Naive thymus-derived CD4-positive, alpha-beta T cell (primary cell): Measurements from ENCODE around the gene TH. TPM values are rescaled to one million over a fixed set of nuclear protein-coding genes. Genes with fewer than 3 reads are reported as not detected.

Source experiments
- ATAC-seq: fragments of 150-1000 bp; cut with Tn5 transposase; 2 replicates; pipeline ENCODE4 v1.10.0; 2021; ENCODE audit warnings: mild to moderate bottlenecking, moderate library complexity
- CTCF ChIA-PET: fragments of 350-600 bp; sonication (Branson Sonifier 250); formaldehyde crosslinking; loops from one replicate; lab custom pipeline; 2021; ENCODE audit warnings: antibody characterized with exemption; lab: Charles Lee
- POLR2A ChIA-PET: fragments of 350-600 bp; sonication (Branson Sonifier 250); formaldehyde crosslinking; loops from one replicate; lab custom pipeline; 2021; ENCODE audit warnings: antibody characterized with exemption, inconsistent platforms; lab: Charles Lee
- DNase-seq, 9 donors: peaks; one replicate each; pipeline versions ENCODE4 v3.0.0 to v3.0.0-alpha.2; 2020 to 2022; ENCODE audit warnings: mixed read lengths in 1 of 9
- H3K27ac ChIP-seq: one replicate; pipeline ENCODE4 v1.7.0; 2013; ENCODE audit warnings: mild to moderate bottlenecking, low read depth, low read length, moderate library complexity
- H3K27me3 ChIP-seq, 2 donors: one replicate each; pipeline ENCODE4 v1.7.0; 2013; ENCODE audit warnings: low read length in 2 of 2, mild to moderate bottlenecking in 2 of 2, moderate library complexity in 2 of 2; ENCODE audit not compliant: control insufficient read depth in 2 of 2, insufficient read depth in 2 of 2
- H3K36me3 ChIP-seq, 3 experiments: 1 replicate in 2 of 3; 2 replicates in 1 of 3; pipeline ENCODE4 v1.7.0; 2013; ENCODE audit warnings: low read length in 3 of 3, mild to moderate bottlenecking in 3 of 3, moderate library complexity in 1 of 3; ENCODE audit not compliant: insufficient read depth in 3 of 3, control insufficient read depth in 2 of 3
- H3K4me1 ChIP-seq, 2 donors: one replicate each; pipeline ENCODE4 v1.7.0; 2013; ENCODE audit warnings: low read length in 2 of 2, mild to moderate bottlenecking in 2 of 2, moderate library complexity in 1 of 2; ENCODE audit not compliant: control insufficient read depth in 2 of 2, insufficient read depth in 2 of 2
- H3K4me3 ChIP-seq: 2 replicates; pipeline ENCODE4 v1.7.0; 2013; ENCODE audit warnings: mild to moderate bottlenecking, low read length
- H3K9me3 ChIP-seq, 3 experiments: 1 replicate in 2 of 3; 2 replicates in 1 of 3; pipeline ENCODE4 v1.7.0; 2013; ENCODE audit warnings: low read length in 3 of 3; ENCODE audit not compliant: control insufficient read depth in 2 of 3
- H3K27ac Mint-ChIP-seq, 9 donors: one replicate each; pipeline ENCODE4 v1.8.0; 2020 to 2022; ENCODE audit warnings: mixed read lengths in 9 of 9, mild to moderate bottlenecking in 8 of 9, moderate library complexity in 5 of 9, inconsistent platforms in 2 of 9
- H3K27me3 Mint-ChIP-seq, 5 donors: one replicate each; pipeline ENCODE4 v1.8.0; 2021 to 2022; ENCODE audit warnings: mixed read lengths in 5 of 5, mild to moderate bottlenecking in 1 of 5
- H3K36me3 Mint-ChIP-seq, 5 donors: one replicate each; pipeline ENCODE4 v1.8.0; 2020 to 2022; ENCODE audit warnings: mixed read lengths in 5 of 5, mild to moderate bottlenecking in 3 of 5, inconsistent platforms in 1 of 5
- H3K4me1 Mint-ChIP-seq, 7 donors: one replicate each; pipeline ENCODE4 v1.8.0; 2020 to 2022; ENCODE audit warnings: mixed read lengths in 7 of 7, mild to moderate bottlenecking in 3 of 7, inconsistent platforms in 1 of 7
- H3K4me3 Mint-ChIP-seq, 10 donors: one replicate each; pipeline ENCODE4 v1.8.0; 2020 to 2022; ENCODE audit warnings: mild to moderate bottlenecking in 10 of 10, mixed read lengths in 10 of 10, moderate library complexity in 6 of 10, inconsistent platforms in 2 of 10
- H3K9me3 Mint-ChIP-seq, 11 donors: one replicate each; pipeline ENCODE4 v1.8.0; 2020 to 2022; ENCODE audit warnings: mixed read lengths in 11 of 11, mild to moderate bottlenecking in 4 of 11, inconsistent platforms in 1 of 11, moderate library complexity in 1 of 11
- intact Hi-C, 2 donors: fragments of 100-400 bp; cut with micrococcal nuclease; formaldehyde crosslinking; loops; one replicate each; pipeline ENCODE4 v1.15.1; 2023
- microRNA-seq: library from miRNA; unstranded; fragments of <30 nt; microRNA quantifications from one replicate; pipeline ENCODE4 v1.2.0, GENCODE V29; 2022; ENCODE audit warnings: borderline microRNAs expressed
- polyA plus RNA-seq, 2 donors: library from polyadenylated mRNA; unstranded; fragments of 300-500 nt; fragmentation: Illumina TruSeq; gene quantifications; one replicate each; pipeline ENCODE4 v1.2.3, GENCODE V29; 2021
- total RNA-seq, 6 experiments: library from RNA in 5 of 6; stranded (reverse) in 5 of 6; gene quantifications; 1 replicate in 5 of 6; 2 replicates in 1 of 6; pipeline ENCODE4 v1.2.3 and lab custom pipeline; 2021 to 2026

Gene TH
- total and polyA plus RNA-seq, 7 experiments from 2014 or later, result not detected

- CTCF ChIA-PET, result no interaction called here
- no peak overlapping the region for H3K4me3 ChIP-seq
- Mint-ChIP-seq H3K4me3 (no peak overlapping the region), H3K27me3 (peaks cover 4 to 14% (median 7%) of the 10 kb centered on the region in 5 donors), H3K4me1 (no peaks in the 10 kb centered on the region), H3K36me3 (no peaks in the 10 kb centered on the region), H3K27ac (no peak overlapping the region), H3K9me3 (peaks cover 0 to 9% (median 0%) of the 10 kb centered on the region in 11 donors)
- no peaks in the 10 kb centered on the region for H3K27me3 ChIP-seq
- no peak for ATAC-seq
- no peak overlapping the region for H3K27ac ChIP-seq
- DNase-seq, result no peak
- POLR2A ChIA-PET, result no interaction called here
- H3K4me1 ChIP-seq, result no peaks in the 10 kb centered on the region
- H3K9me3 ChIP-seq, result no peaks in the 10 kb centered on the region
- H3K36me3 ChIP-seq, result no peaks in the 10 kb centered on the region
- intact Hi-C loops, result no loop called here
Observed at GRCh38 chr11:2115308-2115707, 56.3 kb downstream of the TH start.

GRCh38 chr11:2114430-2115241 lies 57.0 kb downstream of the TH start:
- H3K27me3 Mint-ChIP-seq, result peaks cover 0 to 17% (median under 1%) of the 10 kb centered on the region in 5 donors
- H3K4me3 Mint-ChIP-seq, result no peak overlapping the region
- ChIA-PET CTCF (interaction anchor here (0.6 kb wide), 1 partner anchor 167 kb away, joined by 3 read pairs; no protein-coding TSS in a partner anchor), POLR2A (no interaction called here)
- intact Hi-C loops, result no loop called here
- H3K36me3 Mint-ChIP-seq, result no peaks in the 10 kb centered on the region
- H3K4me1 Mint-ChIP-seq, result no peaks in the 10 kb centered on the region
- no peak overlapping the region for H3K27ac ChIP-seq
- no peaks in the 10 kb centered on the region for H3K4me1 ChIP-seq
- ATAC-seq (no peak), DNase-seq (no peak)
- peaks cover 0 to 9% (median 0%) of the 10 kb centered on the region in 11 donors for H3K9me3 Mint-ChIP-seq
- no peaks in the 10 kb centered on the region for H3K9me3 ChIP-seq
- no peak overlapping the region for H3K27ac Mint-ChIP-seq
- H3K4me3 ChIP-seq, result no peak overlapping the region
- no peaks in the 10 kb centered on the region for H3K36me3 ChIP-seq
- no peaks in the 10 kb centered on the region for H3K27me3 ChIP-seq

Small RNA genes lying within 50 kb of the gene (microRNA-seq; reads per million reads assigned to microRNA genes)
- not detected for gene MIR4686
- not detected for gene MIR483

Other genes starting within 250 kb of the TH start
- 10 to 100 TPM; 43.8 to 54.8 (median 50.4) TPM for gene MRPL23, start 224.5 kb downstream of the TH start, total RNA-seq
- gene MRPL23, start 224.5 kb downstream of the TH start, polyA plus RNA-seq, result 10 to 100 TPM; 11.3 to 17.0 TPM
- under 1 TPM in 2 of 5 experiments, not detected in 3; 0.29 to 0.44 TPM for gene H19, start 174.0 kb downstream of the TH start, total RNA-seq
- gene H19, start 174.0 kb downstream of the TH start, polyA plus RNA-seq, result not detected
- under 1 TPM in 1 of 5 experiments, not detected in 4; 0.36 TPM for gene IGF2, start 32.4 kb downstream of the TH start, total RNA-seq
- gene IGF2, start 32.4 kb downstream of the TH start, polyA plus RNA-seq, result not detected
- not detected for gene INS, start 10.6 kb downstream of the TH start, total RNA-seq
- gene INS, start 10.6 kb downstream of the TH start, polyA plus RNA-seq, result not detected
- 1 to 10 TPM in 1 of 5 experiments, under 1 TPM in 3, not detected in 1; 0.32 to 2.1 (median 0.45) TPM for gene ASCL2, start 98.8 kb upstream of the TH start, total RNA-seq
- not detected for gene ASCL2, start 98.8 kb upstream of the TH start, polyA plus RNA-seq
- gene C11orf21, start 130.1 kb upstream of the TH start, total RNA-seq, result 100 to 1,000 TPM in 3 of 5 experiments, 10 to 100 TPM in 2; 33.9 to 153 (median 112) TPM
- 10 to 100 TPM; 10.7 to 14.4 TPM for gene C11orf21, start 130.1 kb upstream of the TH start, polyA plus RNA-seq
- 100 to 1,000 TPM in 2 of 5 experiments, 10 to 100 TPM in 3; 33.5 to 116 (median 70.3) TPM for gene TSPAN32, start 130.2 kb upstream of the TH start, total RNA-seq
- gene TSPAN32, start 130.2 kb upstream of the TH start, polyA plus RNA-seq, result 10 to 100 TPM; 15.7 to 23.9 TPM
- gene CD81, start 205.5 kb upstream of the TH start, total RNA-seq, result 100 to 1,000 TPM in 4 of 5 experiments, 10 to 100 TPM in 1; 97.5 to 173 (median 138) TPM
- gene CD81, start 205.5 kb upstream of the TH start, polyA plus RNA-seq, result 10 to 100 TPM; 19.0 to 39.6 TPM
- 10 to 100 TPM; 43.6 to 55.0 (median 50.9) TPM for gene TSSC4, start 228.9 kb upstream of the TH start, total RNA-seq
- gene TSSC4, start 228.9 kb upstream of the TH start, polyA plus RNA-seq, result 10 to 100 TPM; 51.7 to 83.7 TPM